ENCODE results near the gene RSF1. TPM values are rescaled to one million over a fixed set of nuclear protein-coding genes. Genes with fewer than 3 reads are reported as not detected.

Gene RSF1
- total RNA-seq, 4 donors from 2014 or later: 42.2 to 60.7 (median 46.6) TPM

DNA sequence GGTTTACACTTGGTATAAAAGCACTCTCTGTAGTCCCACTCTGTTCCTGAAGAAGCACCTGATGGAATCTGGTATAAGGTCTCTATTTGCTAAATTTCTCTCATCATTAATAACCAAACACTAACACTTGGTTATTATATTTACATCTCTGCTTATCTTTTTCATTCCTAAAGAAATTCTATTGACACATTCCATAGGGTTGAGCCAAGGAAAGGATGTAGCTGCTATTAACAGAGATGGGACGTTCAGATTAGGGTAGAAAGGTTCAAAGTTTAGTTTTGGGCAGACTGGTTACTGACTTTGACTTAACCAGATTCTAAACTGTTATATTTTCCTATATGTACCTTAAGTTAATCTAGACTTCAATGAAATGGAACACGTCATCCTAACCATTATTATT is 91.5 kb downstream of the RSF1 start:
- DNase-seq (ENCODE audit: low spot score) (no peak), ATAC-seq (ENCODE audit: low FRiP score) (no peak)
- TF ChIP-seq, protein P1, sequence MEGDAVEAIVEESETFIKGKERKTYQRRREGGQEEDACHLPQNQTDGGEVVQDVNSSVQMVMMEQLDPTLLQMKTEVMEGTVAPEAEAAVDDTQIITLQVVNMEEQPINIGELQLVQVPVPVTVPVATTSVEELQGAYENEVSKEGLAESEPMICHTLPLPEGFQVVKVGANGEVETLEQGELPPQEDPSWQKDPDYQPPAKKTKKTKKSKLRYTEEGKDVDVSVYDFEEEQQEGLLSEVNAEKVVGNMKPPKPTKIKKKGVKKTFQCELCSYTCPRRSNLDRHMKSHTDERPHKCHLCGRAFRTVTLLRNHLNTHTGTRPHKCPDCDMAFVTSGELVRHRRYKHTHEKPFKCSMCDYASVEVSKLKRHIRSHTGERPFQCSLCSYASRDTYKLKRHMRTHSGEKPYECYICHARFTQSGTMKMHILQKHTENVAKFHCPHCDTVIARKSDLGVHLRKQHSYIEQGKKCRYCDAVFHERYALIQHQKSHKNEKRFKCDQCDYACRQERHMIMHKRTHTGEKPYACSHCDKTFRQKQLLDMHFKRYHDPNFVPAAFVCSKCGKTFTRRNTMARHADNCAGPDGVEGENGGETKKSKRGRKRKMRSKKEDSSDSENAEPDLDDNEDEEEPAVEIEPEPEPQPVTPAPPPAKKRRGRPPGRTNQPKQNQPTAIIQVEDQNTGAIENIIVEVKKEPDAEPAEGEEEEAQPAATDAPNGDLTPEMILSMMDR (IDR thresholded peaks at IDR 0.05): no peak

DNA sequence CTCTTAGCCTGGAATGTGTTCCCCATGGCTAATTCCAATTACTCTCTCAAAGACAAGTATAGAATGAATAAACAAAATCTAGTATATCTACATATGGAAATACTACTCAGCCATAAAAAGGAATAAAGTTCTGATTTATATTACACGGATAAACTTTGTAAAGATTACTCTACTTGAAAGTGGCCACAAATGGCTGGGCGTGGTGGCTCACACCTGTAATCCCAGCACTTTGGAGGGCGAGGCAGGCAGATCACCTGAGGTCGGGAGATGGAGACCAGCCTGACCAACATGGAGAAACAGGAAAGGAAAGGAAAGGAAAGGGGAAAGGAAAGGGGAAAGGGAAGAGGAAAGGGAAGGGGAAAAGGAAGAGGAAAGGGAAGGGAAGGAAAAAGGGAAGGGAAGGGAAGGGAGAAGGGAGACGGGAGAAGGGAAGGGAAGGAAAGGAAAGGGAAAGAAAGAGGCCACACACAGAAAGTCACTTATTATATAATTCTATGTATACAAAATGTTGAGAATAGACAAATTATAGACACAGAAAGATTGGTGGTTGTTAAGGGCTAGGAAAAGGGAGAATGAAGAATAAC is 92.2 kb downstream of the RSF1 start:
- DNase-seq (ENCODE audit: low spot score) (no peak), ATAC-seq (ENCODE audit: low FRiP score) (no peak)
- TF ChIP-seq, protein P1 (IDR thresholded peaks at IDR 0.05): no peak

DNA sequence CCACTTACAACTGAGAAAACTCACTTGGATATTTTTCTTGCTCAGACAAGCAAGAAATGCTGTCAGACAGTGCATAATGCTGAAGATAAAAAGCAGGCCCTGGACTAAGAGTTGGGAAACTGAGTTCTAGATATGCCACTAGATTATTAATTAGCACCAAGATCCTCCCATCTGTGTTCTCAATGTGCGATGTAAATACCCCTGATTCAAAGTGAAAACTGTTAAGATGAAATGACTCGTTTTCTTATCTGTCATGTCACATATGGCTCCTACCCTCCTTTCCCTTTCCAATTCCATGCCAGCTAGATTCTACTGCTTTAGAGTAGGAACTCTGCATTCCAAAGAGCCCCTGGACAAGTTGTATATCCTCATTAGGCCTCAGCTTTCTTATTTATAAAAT is 94.0 kb downstream of the RSF1 start:
- ATAC-seq (ENCODE audit: low FRiP score) (no peak), DNase-seq (ENCODE audit: low spot score) (no peak)
- TF ChIP-seq, protein P1 (IDR thresholded peaks at IDR 0.05): no peak

DNA sequence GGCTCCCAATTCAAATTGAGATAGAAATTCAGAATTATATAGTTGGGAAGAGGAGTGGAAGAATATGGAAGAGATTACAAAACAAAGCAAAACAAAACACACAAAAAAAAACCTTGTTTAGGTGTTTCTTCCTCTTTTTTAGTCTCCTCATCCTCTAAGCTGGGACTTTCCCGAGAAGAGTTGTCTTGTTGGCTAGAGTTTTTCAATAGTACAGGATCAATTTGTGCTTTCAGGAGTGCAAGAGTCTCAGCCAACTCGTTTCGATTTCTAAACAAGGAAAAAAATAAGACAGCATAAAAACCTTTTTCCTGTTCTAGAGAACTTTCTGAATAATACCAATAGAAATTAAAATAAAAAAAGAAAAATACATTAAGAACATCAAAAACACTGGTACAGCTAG is 95.1 kb downstream of the RSF1 start:
- DNase-seq (ENCODE audit: low spot score) (no peak), ATAC-seq (ENCODE audit: low FRiP score) (no peak)
- TF ChIP-seq, protein P1 (IDR thresholded peaks at IDR 0.05): no peak

DNA sequence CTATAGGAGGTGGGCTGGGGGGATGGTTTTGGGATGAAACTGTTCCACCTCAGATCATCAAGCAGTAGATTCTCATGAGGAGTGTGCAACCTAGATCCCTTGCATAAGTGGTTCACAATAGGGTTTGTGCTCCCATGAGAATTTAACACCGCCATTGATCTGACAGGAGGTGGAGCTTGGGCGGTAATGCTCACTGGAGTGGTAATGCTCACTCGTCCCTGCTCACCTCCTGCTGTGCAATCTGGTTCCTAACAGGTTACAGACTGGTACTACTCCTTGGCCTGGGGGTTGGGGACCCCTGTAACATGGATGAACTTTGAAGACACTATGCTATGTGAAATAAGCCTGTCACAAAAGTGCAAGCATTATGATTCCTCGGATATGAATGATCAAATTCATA is 95.9 kb downstream of the RSF1 start:
- TF ChIP-seq, protein P1 (IDR thresholded peaks at IDR 0.05): no peak
- DNase-seq (ENCODE audit: low spot score): no peak
- ATAC-seq (ENCODE audit: low FRiP score): no peak

DNA sequence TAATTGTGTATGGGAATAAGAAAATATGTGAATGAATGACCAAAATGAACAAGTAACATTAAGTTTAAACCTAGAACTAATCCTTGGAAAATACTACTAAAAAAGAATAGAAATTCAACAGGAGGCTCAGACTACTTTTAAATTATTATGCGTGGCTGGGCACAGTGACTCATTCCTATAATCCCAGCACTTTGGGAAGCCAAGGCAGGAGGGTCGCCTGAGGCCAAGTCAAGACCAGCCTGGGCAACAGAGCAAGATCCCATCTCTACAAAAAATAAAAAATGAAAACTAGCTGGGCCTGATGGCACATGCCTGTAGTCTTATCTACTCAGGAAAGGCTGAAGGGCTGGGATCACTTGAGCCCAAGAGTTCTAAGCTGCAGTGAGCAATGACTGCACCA is 97.5 kb downstream of the RSF1 start:
- ATAC-seq (ENCODE audit: low FRiP score) (no peak), DNase-seq (ENCODE audit: low spot score) (no peak)
- TF ChIP-seq, protein P1 (IDR thresholded peaks at IDR 0.05): no peak

DNA sequence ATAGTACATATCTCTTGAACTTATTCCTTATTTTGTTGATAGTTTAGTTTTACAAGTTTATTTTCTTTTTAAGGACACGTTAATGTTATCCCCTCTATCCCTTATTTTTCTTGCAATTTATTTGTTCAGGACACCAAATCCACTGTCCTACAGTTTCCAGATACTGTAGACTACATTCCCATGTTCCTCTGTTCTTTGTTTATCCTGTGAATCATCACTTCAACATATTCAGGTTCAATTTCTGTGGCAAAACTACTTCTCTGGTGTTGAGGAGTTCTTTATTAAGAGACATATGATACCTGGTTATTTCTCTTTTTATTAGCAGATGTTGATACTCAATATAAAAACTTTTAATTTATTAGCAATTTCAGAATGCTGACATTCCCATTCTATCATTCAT is 110.2 kb downstream of the RSF1 start:
- TF ChIP-seq, protein P1 (IDR thresholded peaks at IDR 0.05): no peak
- DNase-seq (ENCODE audit: low spot score): no peak

More for the DNA sequence above, 110.2 kb downstream of the RSF1 start:
- ATAC-seq (ENCODE audit: low FRiP score): no peak
